BJ (cell line): Measurements from ENCODE around the gene POFUT1. TPM values are rescaled to one million over a fixed set of nuclear protein-coding genes. Genes with fewer than 3 reads are reported as not detected.

ENCODE experiments used
- CTCF ChIA-PET: fragments of 350-600 bp; formaldehyde crosslinking; extraction: SDS; loops from one replicate; lab custom pipeline; 2021; ENCODE audit warnings: antibody characterized with exemption, inconsistent platforms; lab: Yijun Ruan, JAX
- POLR2A ChIA-PET: fragments of 300-600 bp; sonication (Branson Sonifier 250); formaldehyde crosslinking; extraction: SDS; loops from one replicate; lab custom pipeline; 2021; ENCODE audit warnings: antibody characterized with exemption; lab: Charles Lee
- DNase-seq: peaks from one replicate; pipeline ENCODE4 v3.0.0-alpha.2; 2011; ENCODE audit warnings: low read depth
- H3K27me3 ChIP-seq: 2 replicates; pipeline ENCODE4 v1.6.0; 2011; ENCODE audit warnings: low read length; ENCODE audit not compliant: control insufficient read depth, insufficient read depth
- H3K36me3 ChIP-seq: 2 replicates; pipeline ENCODE4 v1.5.1; 2011; ENCODE audit warnings: low read length; ENCODE audit not compliant: control insufficient read depth, insufficient read depth
- H3K4me3 ChIP-seq: 2 replicates; pipeline ENCODE4 v1.5.1; 2011; ENCODE audit warnings: low read depth, mild to moderate bottlenecking, control low read depth, low read length
- CTCF ChIP-seq: IDR thresholded peaks from 2 replicates; pipeline ENCODE4 v1.5.1; 2011; ENCODE audit warnings: low read depth, mild to moderate bottlenecking, control low read depth, inconsistent platforms, low read length, moderate library complexity; ENCODE audit not compliant: insufficient read depth
- polyA plus RNA-seq: library from polyadenylated mRNA; depleted of rRNA; stranded (reverse); fragments of >200 nt; gene quantifications from 2 replicates; pipeline ENCODE4 v1.2.3, GENCODE V29; 2011

POFUT1 gene
- polyA plus RNA-seq, 1 experiment = 56.7 TPM

GRCh38 chr20:32213870-32214269 lies 6.2 kb downstream of the POFUT1 start:
- peaks cover 18% of the 10 kb centered on the region for H3K36me3 ChIP-seq
- H3K4me3 ChIP-seq = no peak overlapping the region
- DNase-seq = no peak
- TF ChIP-seq CTCF = no peak
- POLR2A ChIA-PET = no interaction called here
- CTCF ChIA-PET = no interaction called here
- H3K27me3 ChIP-seq = no peaks in the 10 kb centered on the region

GRCh38 chr20:32215147-32215546 lies 7.5 kb downstream of the POFUT1 start:
- CTCF ChIA-PET = no interaction called here
- no peak for TF ChIP-seq CTCF

GRCh38 chr20:32215729-32216128 lies 8.0 kb downstream of the POFUT1 start:
- CTCF ChIA-PET = interaction anchor here (1.0 kb wide), 1 partner anchor 15 kb away, joined by 4 read pairs; no protein-coding TSS in a partner anchor
- peaks cover 18% of the 10 kb centered on the region for H3K36me3 ChIP-seq
- no peak for TF ChIP-seq CTCF
- POLR2A ChIA-PET = no interaction called here
- H3K27me3 ChIP-seq = no peaks in the 10 kb centered on the region
- DNase-seq = no peak
- H3K4me3 ChIP-seq = no peak overlapping the region

More at GRCh38 chr20:32215147-32215546, 7.5 kb downstream of the POFUT1 start:
- POLR2A ChIA-PET = no interaction called here
- Histone ChIP-seq H3K27me3 (no peaks in the 10 kb centered on the region), H3K4me3 (no peak overlapping the region), H3K36me3 (peaks cover 18% of the 10 kb centered on the region)
- DNase-seq = no peak

GRCh38 chr20:32216179-32217142 lies 8.8 kb downstream of the POFUT1 start:
- ChIA-PET POLR2A (no interaction called here), CTCF (interaction anchor here (1.0 kb wide), 1 partner anchor 15 kb away, joined by 4 read pairs; no protein-coding TSS in a partner anchor)
- no peak for DNase-seq
- Histone ChIP-seq H3K27me3 (no peaks in the 10 kb centered on the region), H3K4me3 (no peak overlapping the region), H3K36me3 (peaks cover 19% of the 10 kb centered on the region)
- TF ChIP-seq CTCF = no peak

GRCh38 chr20:32218156-32218900 lies 10.6 kb downstream of the POFUT1 start:
- ChIA-PET CTCF (interaction anchor here (1.0 to 1.1 kb wide), 2 partner anchors 18 to 23 kb away, joined by 3 to 5 read pairs; no protein-coding TSS in a partner anchor), POLR2A (no interaction called here)
- TF ChIP-seq CTCF = no peak
- DNase-seq = no peak
- Histone ChIP-seq H3K27me3 (no peaks in the 10 kb centered on the region), H3K4me3 (no peak overlapping the region), H3K36me3 (peaks cover 21% of the 10 kb centered on the region)
